Gastrocnemius medialis (tissue), 4 donors: ENCODE measurements around the gene OR5AP2. TPM values are rescaled to one million over a fixed set of nuclear protein-coding genes. Genes with fewer than 3 reads are reported as not detected.

Experiments used
- ATAC-seq, 2 donors: fragments of 150-250 bp; one replicate each; pipeline ENCODE4 v1.9.1; 2016
- DNase-seq, 2 donors: peaks; one replicate each; pipeline ENCODE4 v3.0.0-alpha.2; 2019
- H3K27ac ChIP-seq, 4 donors: fragments of 200-600 bp; sonication (generic); 1 replicate in 1 of 4; 2 replicates in 3 of 4; pipeline ENCODE4 v1.5.1; 2016 to 2018; ENCODE audit warnings: mild to moderate bottlenecking in 2 of 4, moderate library complexity in 1 of 4
- H3K27me3 ChIP-seq, 3 donors: fragments of 200-600 bp; sonication (generic) in 2 of 3; 1 replicate in 1 of 3; 2 replicates in 2 of 3; pipeline versions ENCODE4 v1.5.1 to v1.6.0; 2016 to 2019; ENCODE audit warnings: mild to moderate bottlenecking in 1 of 3, moderate library complexity in 1 of 3
- H3K36me3 ChIP-seq, 2 donors: fragments of 200-600 bp; sonication (generic) in 1 of 2; one replicate each; pipeline ENCODE4 v1.5.1; 2017 to 2018
- H3K4me1 ChIP-seq, 2 donors: fragments of 200-600 bp; sonication (generic) in 1 of 2; one replicate each; pipeline ENCODE4 v1.5.1; 2016 to 2017; ENCODE audit warnings: mild to moderate bottlenecking in 2 of 2
- H3K4me3 ChIP-seq, 4 donors: fragments of 200-600 bp; sonication (generic) in 3 of 4; 1 replicate in 1 of 4; 2 replicates in 3 of 4; pipeline ENCODE4 v1.5.1; 2016 to 2019; ENCODE audit warnings: mild to moderate bottlenecking in 2 of 4
- H3K9me3 ChIP-seq, 3 donors: fragments of 200-600 bp; sonication (generic) in 2 of 3; 1 replicate in 1 of 3; 2 replicates in 2 of 3; pipeline ENCODE4 v1.5.1; 2016 to 2019
- POLR2A ChIP-seq, 2 donors: fragments of 450-650 bp; IDR thresholded peaks; one replicate each; pipeline ENCODE4 v1.6.1; 2017; ENCODE audit warnings: antibody characterized with exemption in 2 of 2, mild to moderate bottlenecking in 2 of 2, moderate library complexity in 2 of 2
- in situ Hi-C, 4 donors: fragments of 200-750 bp; cut with MboI; loops; one replicate each; pipeline versions ENCODE4 v1.15.0 to v1.8.0; 2017; ENCODE audit warnings: low sequenced_read_pairs in 4 of 4
- intact Hi-C: fragments of 100-400 bp; cut with DNase I; formaldehyde crosslinking; loops from one replicate; pipeline ENCODE4 v1.15.1; 2023; ENCODE audit warnings: low total_unique reads
- total RNA-seq, 4 donors: library from RNA; depleted of rRNA; stranded (reverse); fragments of >200 nt; gene quantifications; one replicate each; pipeline versions ENCODE4 v1.1.0 to v1.2.3, GENCODE V29; 2016
- TF ChIP-seq, protein P1 (sequence below), 5 experiments: fragments of 450-650 bp in 3 of 5; fragments of 200-600 bp in 2 of 5; sonication (generic) in 2 of 5; IDR thresholded peaks in 4 of 5; conservative IDR thresholded peaks in 1 of 5; 1 replicate in 4 of 5; 2 replicates in 1 of 5; pipeline ENCODE4 v1.5.1; 2016 to 2019; ENCODE audit warnings: antibody characterized with exemption in 5 of 5, mild to moderate bottlenecking in 3 of 5, moderate library complexity in 3 of 5

The OR5AP2 gene
- total RNA-seq, 4 donors from 2014 or later: not detected

- DNase-seq (no peak), ATAC-seq (no peak)
- no peak overlapping the region for H3K27ac ChIP-seq
- no peak overlapping the region for H3K4me3 ChIP-seq
- H3K27me3 ChIP-seq: no peaks in the 10 kb centered on the region
- no peaks in the 10 kb centered on the region for H3K36me3 ChIP-seq
- intact Hi-C loops: no loop called here
- in situ Hi-C loops: no loop called here
- H3K9me3 ChIP-seq: no peaks in the 10 kb centered on the region
- no peaks in the 10 kb centered on the region for H3K4me1 ChIP-seq
- TF ChIP-seq POLR2A (IDR thresholded peaks at IDR 0.05): no peak
- TF ChIP-seq, protein P1, sequence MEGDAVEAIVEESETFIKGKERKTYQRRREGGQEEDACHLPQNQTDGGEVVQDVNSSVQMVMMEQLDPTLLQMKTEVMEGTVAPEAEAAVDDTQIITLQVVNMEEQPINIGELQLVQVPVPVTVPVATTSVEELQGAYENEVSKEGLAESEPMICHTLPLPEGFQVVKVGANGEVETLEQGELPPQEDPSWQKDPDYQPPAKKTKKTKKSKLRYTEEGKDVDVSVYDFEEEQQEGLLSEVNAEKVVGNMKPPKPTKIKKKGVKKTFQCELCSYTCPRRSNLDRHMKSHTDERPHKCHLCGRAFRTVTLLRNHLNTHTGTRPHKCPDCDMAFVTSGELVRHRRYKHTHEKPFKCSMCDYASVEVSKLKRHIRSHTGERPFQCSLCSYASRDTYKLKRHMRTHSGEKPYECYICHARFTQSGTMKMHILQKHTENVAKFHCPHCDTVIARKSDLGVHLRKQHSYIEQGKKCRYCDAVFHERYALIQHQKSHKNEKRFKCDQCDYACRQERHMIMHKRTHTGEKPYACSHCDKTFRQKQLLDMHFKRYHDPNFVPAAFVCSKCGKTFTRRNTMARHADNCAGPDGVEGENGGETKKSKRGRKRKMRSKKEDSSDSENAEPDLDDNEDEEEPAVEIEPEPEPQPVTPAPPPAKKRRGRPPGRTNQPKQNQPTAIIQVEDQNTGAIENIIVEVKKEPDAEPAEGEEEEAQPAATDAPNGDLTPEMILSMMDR (IDR thresholded peaks at IDR 0.05 in 4 of 5, conservative IDR thresholded peaks at IDR 0.05 in 1 of 5): no peak
These were observed 17.5 kb upstream of the OR5AP2 start for GRCh38 chr11:56659755-56660154.

DNA sequence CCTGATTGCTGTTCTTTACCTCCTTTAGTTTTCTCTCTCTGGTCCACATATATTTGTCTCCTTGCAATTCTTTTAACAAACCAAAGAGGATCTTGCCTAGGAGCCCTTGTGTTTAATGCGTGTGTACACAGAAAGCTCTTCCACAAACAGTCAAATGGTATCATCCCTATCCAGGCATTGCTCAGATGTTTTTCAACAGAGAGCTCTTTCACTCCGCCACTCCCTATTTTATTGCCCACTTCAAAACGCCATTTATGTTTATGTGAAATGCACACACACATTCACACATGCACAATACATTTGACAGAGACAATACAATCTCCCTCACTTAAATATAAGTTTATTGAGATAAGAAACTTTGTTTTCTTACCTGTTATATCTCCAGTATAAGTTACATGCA lies 4.7 kb downstream of the OR5AP2 start:
- DNase-seq: no peak
- ATAC-seq: no peak
- Histone ChIP-seq H3K4me1 (no peaks in the 10 kb centered on the region), H3K4me3 (no peak overlapping the region), H3K36me3 (no peaks in the 10 kb centered on the region), H3K27ac (no peak overlapping the region), H3K9me3 (no peaks in the 10 kb centered on the region), H3K27me3 (no peaks in the 10 kb centered on the region)
- intact Hi-C loops (no loop called here), in situ Hi-C loops (no loop called here)
- TF ChIP-seq, protein P1 (IDR thresholded peaks at IDR 0.05 in 4 of 5, conservative IDR thresholded peaks at IDR 0.05 in 1 of 5): no peak
- TF ChIP-seq POLR2A (IDR thresholded peaks at IDR 0.05): no peak

GRCh38 chr11:56636861-56637260 lies 5.4 kb downstream of the OR5AP2 start:
- TF ChIP-seq, protein P1 (IDR thresholded peaks at IDR 0.05 in 4 of 5, conservative IDR thresholded peaks at IDR 0.05 in 1 of 5): no peak
- no peak for TF ChIP-seq POLR2A (IDR thresholded peaks at IDR 0.05)
- Histone ChIP-seq H3K4me1 (no peaks in the 10 kb centered on the region), H3K27me3 (no peaks in the 10 kb centered on the region), H3K4me3 (no peak overlapping the region), H3K9me3 (no peaks in the 10 kb centered on the region), H3K36me3 (no peaks in the 10 kb centered on the region), H3K27ac (no peak overlapping the region)
- intact Hi-C loops (no loop called here), in situ Hi-C loops (no loop called here)
- ATAC-seq (no peak), DNase-seq (no peak)

DNA sequence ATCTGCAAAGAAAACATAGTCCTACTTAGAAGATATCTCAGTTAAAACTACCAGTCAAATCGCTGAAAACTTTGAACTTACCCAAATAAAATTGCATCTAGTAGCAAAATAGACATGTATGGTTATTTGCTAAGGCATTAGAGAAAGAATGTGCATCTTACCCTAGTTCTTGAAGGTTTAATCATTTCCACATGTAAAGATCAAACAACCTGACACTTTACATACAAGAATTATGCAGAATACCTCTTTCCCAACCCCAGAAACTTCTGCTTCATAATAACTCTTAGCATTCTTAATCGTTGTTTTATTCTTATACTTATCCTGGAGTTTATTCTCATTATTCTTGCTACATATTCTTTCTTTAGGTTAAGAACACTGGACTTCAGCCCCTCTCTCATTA lies 9.9 kb downstream of the OR5AP2 start:
- intact Hi-C loops (no loop called here), in situ Hi-C loops (no loop called here)
- Histone ChIP-seq H3K4me3 (no peak overlapping the region), H3K27me3 (no peaks in the 10 kb centered on the region), H3K4me1 (no peaks in the 10 kb centered on the region), H3K36me3 (no peaks in the 10 kb centered on the region), H3K9me3 (no peaks in the 10 kb centered on the region), H3K27ac (no peak overlapping the region)
- no peak for ATAC-seq
- no peak for TF ChIP-seq POLR2A (IDR thresholded peaks at IDR 0.05)
- TF ChIP-seq, protein P1 (IDR thresholded peaks at IDR 0.05 in 4 of 5, conservative IDR thresholded peaks at IDR 0.05 in 1 of 5): no peak
- no peak for DNase-seq

DNA sequence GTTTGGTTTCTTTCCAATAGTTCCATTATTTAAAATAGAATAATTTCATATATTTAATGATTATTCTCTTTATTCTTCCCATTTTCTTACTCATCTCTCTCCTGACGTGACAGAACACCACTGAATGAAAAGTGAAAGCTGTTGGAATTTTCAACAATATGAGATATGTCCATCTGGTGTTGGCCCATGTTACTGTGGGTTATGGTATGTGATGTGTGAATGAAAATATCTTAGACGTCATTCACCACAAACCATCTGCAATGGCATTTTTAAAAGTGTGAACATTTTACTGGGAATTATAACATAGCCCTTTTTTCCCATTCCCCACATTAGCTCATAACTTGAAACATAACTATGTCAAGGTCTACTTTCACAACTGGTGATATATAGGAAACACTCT lies 16.3 kb downstream of the OR5AP2 start:
- no peak overlapping the region for H3K4me3 ChIP-seq
- ATAC-seq (no peak), DNase-seq (no peak)
- no peak for TF ChIP-seq POLR2A (IDR thresholded peaks at IDR 0.05)
- TF ChIP-seq, protein P1 (IDR thresholded peaks at IDR 0.05 in 4 of 5, conservative IDR thresholded peaks at IDR 0.05 in 1 of 5): no peak
- H3K27ac ChIP-seq: no peak overlapping the region
- no peaks in the 10 kb centered on the region for H3K36me3 ChIP-seq
- H3K4me1 ChIP-seq: no peaks in the 10 kb centered on the region
- H3K9me3 ChIP-seq: no peaks in the 10 kb centered on the region
- in situ Hi-C loops: no loop called here
- H3K27me3 ChIP-seq: no peaks in the 10 kb centered on the region
- intact Hi-C loops: no loop called here
